ENCODE measurements around the gene RNF223.

Gene RNF223

DNA sequence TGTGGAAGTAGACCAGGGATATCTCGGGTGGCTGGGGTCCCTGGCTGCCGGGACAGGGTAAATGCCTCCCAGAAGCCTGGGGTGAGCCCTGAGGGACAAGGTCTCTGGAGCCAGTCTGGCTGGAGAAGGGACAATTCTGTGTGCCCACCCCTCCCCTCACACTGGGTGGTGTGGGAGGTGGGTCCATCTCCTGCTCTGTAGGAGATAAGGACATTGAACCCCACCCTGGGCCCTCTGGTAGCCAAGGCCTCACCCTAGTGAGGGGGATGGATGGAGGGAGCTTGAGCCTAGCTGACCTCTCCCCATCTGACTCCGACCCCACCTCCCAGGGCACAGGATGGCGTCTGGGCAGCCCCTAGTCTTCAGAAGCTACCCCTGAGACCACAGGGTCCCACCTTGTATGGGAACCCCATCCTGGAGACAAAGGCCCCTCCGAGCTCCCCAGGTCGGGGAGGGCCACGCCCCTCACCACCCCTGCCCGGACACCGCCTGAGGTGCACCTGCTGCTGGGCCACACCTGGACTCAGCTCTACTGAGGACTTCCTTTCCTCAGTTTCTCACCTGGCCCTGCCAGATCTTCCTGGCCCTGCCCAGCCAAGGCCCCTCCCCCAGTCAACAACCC is 49.8 kb downstream of the RNF223 start:
- DNase-seq, result no peak

DNA sequence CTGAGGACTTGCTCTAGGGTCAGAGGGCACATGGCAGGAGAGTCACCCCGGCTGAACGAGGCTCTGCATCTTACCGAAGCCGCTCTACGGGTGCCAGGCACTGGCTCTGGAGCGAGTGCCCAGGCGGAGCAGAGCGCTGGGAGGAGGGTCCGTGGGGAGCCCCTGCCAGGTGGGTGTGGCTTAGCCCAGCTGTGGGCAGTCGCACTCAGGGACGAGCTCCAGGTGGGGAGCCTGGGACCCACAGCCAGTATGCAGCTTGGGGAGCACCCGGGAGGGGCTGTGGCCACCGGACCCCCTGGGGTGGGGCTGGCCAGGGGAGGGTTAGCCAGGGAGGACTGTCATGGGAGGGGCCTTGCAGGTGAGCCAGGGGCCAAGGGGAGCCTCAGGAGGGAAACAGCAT is 50.4 kb downstream of the RNF223 start:
- DNase-seq, result no peak

- no peak for DNase-seq
These were observed 51.6 kb downstream of the RNF223 start for GRCh38 chr1:1022302-1023009.

DNA sequence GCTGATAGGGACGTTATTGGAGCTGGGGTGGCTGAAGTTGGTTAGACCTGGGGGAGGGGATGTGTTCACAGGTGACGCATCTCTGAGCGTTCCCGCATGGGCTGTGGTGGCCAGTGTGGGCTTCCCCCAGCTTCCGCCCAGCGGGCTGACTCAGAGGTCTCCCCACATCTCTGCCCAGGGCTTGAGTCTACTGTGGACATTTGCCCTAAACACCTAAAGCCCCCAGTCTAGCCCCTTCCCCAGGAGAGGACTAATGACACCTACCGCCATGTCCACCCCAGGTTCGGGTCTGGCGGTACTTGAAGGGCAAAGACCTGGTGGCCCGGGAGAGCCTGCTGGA is 52.2 kb downstream of the RNF223 start:
- DNase-seq, result no peak

DNA sequence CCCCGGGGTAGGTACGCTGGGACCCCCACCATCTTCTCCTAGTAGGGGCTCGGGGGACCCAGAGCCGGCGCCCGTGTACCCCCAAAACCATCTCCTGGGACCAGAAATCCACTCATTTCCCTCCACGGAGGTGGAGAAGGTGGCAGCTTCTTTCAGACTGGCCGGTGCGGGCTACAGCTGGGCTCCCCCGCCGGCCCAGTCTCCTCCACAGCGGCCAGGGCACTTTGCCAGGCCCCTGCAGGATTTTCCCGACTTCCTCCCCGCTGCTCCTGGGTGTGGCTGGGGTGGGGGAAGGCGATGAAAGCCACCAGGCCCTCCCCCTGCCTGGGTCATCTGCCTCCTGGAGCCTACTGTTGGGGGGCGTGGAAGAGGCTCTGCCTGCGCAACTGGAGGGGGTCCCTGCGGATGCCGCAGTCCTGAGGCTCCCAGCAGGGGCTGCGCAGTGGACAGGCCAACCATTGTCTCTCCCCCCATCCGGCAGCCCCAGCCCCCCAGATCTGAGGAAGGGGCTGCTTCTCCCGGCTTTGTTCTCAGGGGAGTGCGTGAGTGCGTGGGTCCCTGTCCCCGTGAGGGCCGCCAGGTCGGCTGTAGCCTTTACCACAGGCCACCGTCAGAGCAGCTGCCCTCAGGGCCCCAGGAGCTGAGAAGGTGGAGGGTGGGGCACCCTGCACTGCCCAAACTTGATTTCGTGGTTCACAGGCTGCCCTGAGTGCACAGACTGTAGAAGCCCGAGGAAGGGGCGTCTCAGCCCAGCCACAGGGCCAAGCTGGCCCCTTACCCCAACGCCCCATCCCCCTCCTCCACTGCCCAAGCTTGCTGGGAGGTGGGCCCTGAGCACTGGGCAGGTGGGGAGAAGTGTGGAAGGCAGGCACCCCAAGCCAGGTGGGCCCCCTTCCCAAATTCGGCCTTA is 52.8 kb downstream of the RNF223 start:
- peak; percentile 59 for DNase-seq
